HepG2 (cell line): Measurements from ENCODE around the gene ARL3. TPM values are rescaled to one million over a fixed set of nuclear protein-coding genes. Genes with fewer than 3 reads are reported as not detected.

Experiments used
- CBFB ChIP-seq: sonication (generic); formaldehyde crosslinking; IDR thresholded peaks from 2 replicates; pipeline ENCODE4 v1.4.0; 2020; ENCODE audit warnings: missing genetic modification reagents
- DMAP1 ChIP-seq: IDR thresholded peaks from 2 replicates; pipeline ENCODE4 v1.6.1; 2016
- FOXM1 ChIP-seq: sonication (generic); formaldehyde crosslinking; IDR thresholded peaks from 2 replicates; pipeline ENCODE4 v1.5.0; 2020; ENCODE audit warnings: missing genetic modification reagents
- HDAC1 ChIP-seq: sonication (generic); formaldehyde crosslinking; IDR thresholded peaks from 2 replicates; pipeline ENCODE4 v1.5.1; 2020; ENCODE audit warnings: mild to moderate bottlenecking, missing genetic modification reagents
- HOXA5 ChIP-seq: sonication (generic); formaldehyde crosslinking; IDR thresholded peaks from 2 replicates; pipeline ENCODE4 v1.4.0; 2020; ENCODE audit warnings: missing genetic modification reagents
- MATR3 ChIP-seq: sonication (generic); formaldehyde crosslinking; IDR thresholded peaks from 2 replicates; pipeline ENCODE4 v1.4.0; 2020; ENCODE audit warnings: missing genetic modification reagents
- MAZ ChIP-seq, 2 experiments: sonication (generic) in 1 of 2; formaldehyde crosslinking in 1 of 2; IDR thresholded peaks; 2 replicates each; pipeline versions ENCODE4 v1.5.0 to v1.6.1; 2012 to 2020; ENCODE audit warnings: low read depth in 2 of 2, mild to moderate bottlenecking in 2 of 2, borderline replicate concordance in 1 of 2, improper control_type of control experiment in 1 of 2, low read length in 1 of 2, missing genetic modification reagents in 1 of 2, moderate library complexity in 1 of 2
- POLR2A ChIP-seq, 2 experiments: IDR thresholded peaks; 2 replicates each; pipeline ENCODE4 v1.6.1; 2011; ENCODE audit warnings: low read depth in 2 of 2, low read length in 2 of 2, mild to moderate bottlenecking in 1 of 2, moderate library complexity in 1 of 2; ENCODE audit not compliant: insufficient read depth in 1 of 2
- PTBP1 ChIP-seq: fragments of 200-400 bp; formaldehyde crosslinking; IDR thresholded peaks from 2 replicates; pipeline ENCODE4 v1.6.1; 2018; ENCODE audit warnings: low read length, low read depth; ENCODE audit not compliant: poor library complexity, severe bottlenecking
- REL ChIP-seq: sonication (generic); formaldehyde crosslinking; conservative IDR thresholded peaks from 2 replicates; pipeline ENCODE4 v1.8.0; 2022; ENCODE audit warnings: mild to moderate bottlenecking, missing genetic modification reagents, moderate library complexity
- RORA ChIP-seq: sonication (generic); formaldehyde crosslinking; IDR thresholded peaks from 2 replicates; pipeline ENCODE4 v1.5.0; 2020; ENCODE audit warnings: mild to moderate bottlenecking, missing genetic modification reagents, moderate library complexity
- TAF1 ChIP-seq: sonication (generic); formaldehyde crosslinking; IDR thresholded peaks from 2 replicates; pipeline ENCODE4 v1.4.0; 2020; ENCODE audit warnings: missing genetic modification reagents
- THAP11 ChIP-seq: IDR thresholded peaks from 2 replicates; pipeline ENCODE4 v1.6.1; 2016; ENCODE audit warnings: missing biosample characterization, missing genetic modification reagents
- ZBTB3 ChIP-seq: sonication (generic); formaldehyde crosslinking; IDR thresholded peaks from 2 replicates; pipeline ENCODE4 v1.4.0; 2020; ENCODE audit warnings: low read depth, mild to moderate bottlenecking, moderate library complexity, missing genetic modification reagents, borderline replicate concordance
- ZBTB40 ChIP-seq, 2 experiments: fragments of 450-650 bp in 1 of 2; sonication (generic) in 1 of 2; formaldehyde crosslinking in 1 of 2; IDR thresholded peaks; 2 replicates each; pipeline versions ENCODE4 v1.6.1 to v1.8.0; 2016 to 2022; ENCODE audit warnings: antibody characterized with exemption in 1 of 2, mild to moderate bottlenecking in 1 of 2, missing genetic modification reagents in 1 of 2
- ZFP37 ChIP-seq: sonication (generic); formaldehyde crosslinking; IDR thresholded peaks from 2 replicates; pipeline ENCODE4 v1.4.0; 2020; ENCODE audit warnings: missing genetic modification reagents, borderline replicate concordance
- ZNF260 ChIP-seq: sonication (generic); formaldehyde crosslinking; IDR thresholded peaks from 2 replicates; pipeline ENCODE4 v1.4.0; 2020; ENCODE audit warnings: missing genetic modification reagents, low read depth, mild to moderate bottlenecking, borderline replicate concordance
- ZNF34 ChIP-seq: sonication (generic); formaldehyde crosslinking; IDR thresholded peaks from 2 replicates; pipeline ENCODE4 v1.4.0; 2020; ENCODE audit warnings: mild to moderate bottlenecking, missing genetic modification reagents, borderline replicate concordance
- ZNF768 ChIP-seq: sonication (generic); formaldehyde crosslinking; IDR thresholded peaks from 2 replicates; pipeline ENCODE4 v1.4.0; 2020; ENCODE audit warnings: missing genetic modification reagents
- ZSCAN20 ChIP-seq: sonication (generic); formaldehyde crosslinking; IDR thresholded peaks from 2 replicates; pipeline ENCODE4 v1.4.0; 2020; ENCODE audit warnings: missing genetic modification reagents, mild to moderate bottlenecking, borderline replicate concordance
- polyA plus RNA-seq, 8 experiments: library from polyadenylated mRNA; depleted of rRNA in 3 of 8; stranded (reverse) in 7 of 8; unstranded in 1 of 8; fragments of >200 nt; fragmentation: Illumina TruSeq in 4 of 8; extraction: Trizol in 4 of 8; gene quantifications; 2 replicates each; pipeline versions ENCODE4 v1.2.1 to v1.2.3, GENCODE V29; 2011 to 2016; ENCODE audit warnings: low read depth in 4 of 8, missing spikeins in 1 of 8, mixed read lengths in 1 of 8; ENCODE audit not compliant: insufficient read depth in 1 of 8
- total RNA-seq, 5 experiments: library from RNA; depleted of rRNA; stranded (reverse); fragments of >200 nt; fragmentation: Illumina TruSeq; extraction: Trizol; gene quantifications; 2 replicates each; pipeline ENCODE4 v1.2.3, GENCODE V29; 2016; ENCODE audit warnings: low read depth in 1 of 5

Gene ARL3
- total and polyA plus RNA-seq, 2 of the 13 experiments (the other 11 are each of a cell fraction or from before 2014, with no cell fraction given), result 5.2 to 6.6 TPM

DNA sequence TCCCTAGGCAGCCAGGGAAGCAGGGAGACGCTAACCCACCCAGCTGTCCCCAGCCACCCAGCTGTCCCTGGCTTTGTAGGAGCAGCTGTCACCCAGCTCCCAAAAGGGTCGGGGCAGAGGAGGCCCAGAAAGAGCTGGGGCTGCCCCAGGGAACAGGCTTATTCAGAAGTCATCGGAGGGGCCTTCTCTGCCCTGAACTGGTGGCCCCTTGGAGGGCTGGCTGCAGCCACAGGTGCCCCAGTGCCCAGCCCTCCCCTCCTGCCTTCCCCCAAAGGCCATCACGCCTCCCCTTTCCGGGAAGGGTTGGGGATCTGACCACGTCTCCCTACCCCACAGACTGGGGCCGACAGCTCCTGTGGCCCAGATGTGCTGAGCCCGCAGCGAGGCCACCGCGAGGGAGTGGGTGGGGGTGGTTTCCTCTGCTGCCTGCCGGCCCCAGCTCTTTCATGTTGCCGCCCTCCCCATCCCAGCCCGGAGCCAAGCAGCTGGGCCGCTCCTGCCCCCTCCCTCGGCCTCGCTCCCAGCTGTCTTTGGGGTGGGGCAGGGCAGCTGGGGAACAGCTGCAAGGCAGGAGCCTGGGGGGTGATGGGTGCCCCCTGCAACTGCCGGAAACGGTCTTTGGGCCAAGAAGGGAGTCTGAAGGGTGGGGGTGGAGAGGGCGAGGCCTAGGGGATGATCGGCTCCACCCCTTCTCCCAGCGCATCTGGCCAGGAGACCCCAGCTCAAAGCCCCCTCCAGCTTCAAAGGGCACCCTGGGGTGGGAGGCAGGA, 53.1 kb downstream of the ARL3 start (continued):
- TF ChIP-seq ZBTB3 (CRISPR knock-in tag) (0 out of 2 replicates have a peak, but pooled peaks have one; percentile 47), HOXA5 (no peak), POLR2A (IDR thresholded peaks at IDR 0.05; ENCODE audit: insufficient read depth in 1 of 2, low read depth in 2 of 2, low read length in 2 of 2) (0 out of 4 replicates have a peak, but pooled peaks of 1 of the 2 experiments have one; percentile 11), HDAC1 (peak; percentile 67), MATR3 (CRISPR knock-in tag) (no peak), PTBP1 (peak; percentile 49), TAF1 (CRISPR knock-in tag) (peak; percentile 47; the same call in 1 of the 2 replicates), ZNF768 (CRISPR knock-in tag) (no peak), ZNF260 (CRISPR knock-in tag) (no peak), REL (CRISPR knock-in tag) (no peak), ZFP37 (CRISPR knock-in tag) (no peak), FOXM1 (CRISPR knock-in tag) (no peak), ZBTB40 (IDR thresholded peaks at IDR 0.05) (no peak), ZBTB40 (CRISPR knock-in tag; IDR thresholded peaks at IDR 0.05) (no peak), THAP11 (CRISPR knock-in tag) (peak; percentile 70), ZSCAN20 (CRISPR knock-in tag) (no peak), MAZ (IDR thresholded peaks at IDR 0.05; ENCODE audit: borderline replicate concordance, low read depth, low read length) (peak; percentile 79), MAZ (CRISPR knock-in tag; IDR thresholded peaks at IDR 0.05; ENCODE audit: low read depth) (peak; percentile 92), RORA (CRISPR knock-in tag) (no peak), DMAP1 (CRISPR knock-in tag) (0 out of 2 replicates have a peak, but pooled peaks have one; percentile 51), ZNF34 (CRISPR knock-in tag) (peak; percentile 74; the same call in 1 of the 2 replicates), CBFB (CRISPR knock-in tag) (0 out of 2 replicates have a peak, but pooled peaks have one; percentile 40)
